Measurements from ENCODE around the gene CGREF1. TPM values are rescaled to one million over a fixed set of nuclear protein-coding genes. Genes with fewer than 3 reads are reported as not detected.

CGREF1 gene
- total RNA-seq, 1 experiment from 2014 or later: 2.1 TPM

DNA sequence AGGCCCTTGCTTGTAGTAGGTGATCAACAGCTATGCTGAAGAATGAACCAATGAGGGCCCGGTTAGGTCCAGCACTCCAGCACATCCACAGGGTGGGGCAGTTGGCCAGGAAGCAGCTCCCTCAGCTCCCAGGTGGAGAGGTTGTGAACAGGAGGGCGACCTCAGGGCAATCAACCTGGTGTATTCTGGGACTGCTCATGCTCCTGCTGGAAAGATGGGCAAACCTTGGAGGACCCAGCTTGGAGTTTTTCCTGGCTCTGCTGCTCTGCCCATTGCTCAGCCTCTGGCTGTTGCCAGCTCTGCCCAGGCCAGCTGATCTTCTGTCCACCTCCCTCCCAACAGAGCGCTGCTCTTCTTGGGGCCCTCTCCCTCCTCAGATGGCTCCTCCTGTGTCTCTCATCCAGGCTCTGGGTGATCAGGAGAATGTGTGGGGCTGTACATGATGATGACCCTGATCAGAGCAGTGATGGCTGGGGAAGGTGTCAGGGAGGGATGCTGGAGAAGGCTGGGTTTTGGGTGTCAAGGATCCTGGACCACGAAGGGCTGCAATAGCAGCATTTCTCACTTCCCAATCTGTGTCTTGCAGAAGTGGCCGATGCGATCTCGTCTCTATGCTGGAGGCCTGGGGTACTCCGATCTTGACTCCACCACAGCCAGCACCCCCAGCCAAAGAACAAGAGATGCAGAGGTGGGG lies 33.3 kb upstream of the CGREF1 start:
- no peak overlapping the region for H2BK20ac ChIP-seq (ENCODE audit: low read depth, low read length, poor library complexity, severe bottlenecking)
- peak overlapping the region in 1 of 3 experiments; percentile 33; a peak in 1 of 7 replicates for H3K27ac Mint-ChIP-seq
- no peaks in the 10 kb centered on the region for H3K27me3 ChIP-seq (ENCODE audit: insufficient read depth, low read length)
- H2BK120ac ChIP-seq (ENCODE audit: low read depth, low read length, poor library complexity, severe bottlenecking): no peak overlapping the region
- no peaks in the 10 kb centered on the region for H3K9me3 ChIP-seq (ENCODE audit: control insufficient read depth, low read depth, low read length)
- no peaks in the 10 kb centered on the region for H3K79me2 ChIP-seq (ENCODE audit: insufficient read depth, low read length)
- no peak overlapping the region for H4K5ac ChIP-seq (ENCODE audit: insufficient read length, low read depth, low read length)
- peak overlapping the region; percentile 72 for H4K91ac ChIP-seq (ENCODE audit: insufficient read length, low read depth, low read length)
- no peaks in the 10 kb centered on the region for H4K20me1 ChIP-seq (ENCODE audit: control insufficient read depth, insufficient read depth, insufficient read length)
- TF ChIP-seq, protein P1, sequence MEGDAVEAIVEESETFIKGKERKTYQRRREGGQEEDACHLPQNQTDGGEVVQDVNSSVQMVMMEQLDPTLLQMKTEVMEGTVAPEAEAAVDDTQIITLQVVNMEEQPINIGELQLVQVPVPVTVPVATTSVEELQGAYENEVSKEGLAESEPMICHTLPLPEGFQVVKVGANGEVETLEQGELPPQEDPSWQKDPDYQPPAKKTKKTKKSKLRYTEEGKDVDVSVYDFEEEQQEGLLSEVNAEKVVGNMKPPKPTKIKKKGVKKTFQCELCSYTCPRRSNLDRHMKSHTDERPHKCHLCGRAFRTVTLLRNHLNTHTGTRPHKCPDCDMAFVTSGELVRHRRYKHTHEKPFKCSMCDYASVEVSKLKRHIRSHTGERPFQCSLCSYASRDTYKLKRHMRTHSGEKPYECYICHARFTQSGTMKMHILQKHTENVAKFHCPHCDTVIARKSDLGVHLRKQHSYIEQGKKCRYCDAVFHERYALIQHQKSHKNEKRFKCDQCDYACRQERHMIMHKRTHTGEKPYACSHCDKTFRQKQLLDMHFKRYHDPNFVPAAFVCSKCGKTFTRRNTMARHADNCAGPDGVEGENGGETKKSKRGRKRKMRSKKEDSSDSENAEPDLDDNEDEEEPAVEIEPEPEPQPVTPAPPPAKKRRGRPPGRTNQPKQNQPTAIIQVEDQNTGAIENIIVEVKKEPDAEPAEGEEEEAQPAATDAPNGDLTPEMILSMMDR (conservative IDR thresholded peaks at IDR 0.05): peak; percentile 36; the same call in 2 of the 3 replicates
- H3K23me2 ChIP-seq (ENCODE audit: insufficient read length, low read depth, low read length, poor library complexity, severe bottlenecking): no peaks in the 10 kb centered on the region
- H3K4me1 ChIP-seq (ENCODE audit: insufficient read depth, low read length): no peaks in the 10 kb centered on the region
- no peak overlapping the region for H3K4ac ChIP-seq (ENCODE audit: low read depth, low read length)
- no peak overlapping the region for H3K18ac ChIP-seq (ENCODE audit: insufficient read length, low read depth, low read length)
- WGBS (ENCODE audit: extremely low coverage, insufficient read length, low lambda C conversion rate): no CpG with 5 or more reads among the region's 8 CpGs
- H2AK5ac ChIP-seq (ENCODE audit: insufficient read length, low read length): no peak overlapping the region
- peak; percentile 65 for DNase-seq
- H3K4me1 Mint-ChIP-seq: peaks cover 0 to 2% of the 10 kb centered on the region in 2 experiments; a peak in 1 of 4 replicates
- H3K27ac ChIP-seq (ENCODE audit: insufficient read length, low read depth, low read length): no peak overlapping the region
- H2BK12ac ChIP-seq (ENCODE audit: insufficient read length, low read depth, low read length): no peak overlapping the region
- no peak overlapping the region for H2BK15ac ChIP-seq (ENCODE audit: low read depth, low read length)
- no peak overlapping the region for H3K4me3 Mint-ChIP-seq
- no peaks in the 10 kb centered on the region for H3K79me1 ChIP-seq (ENCODE audit: insufficient read depth, low read depth, low read length, poor library complexity, severe bottlenecking)
- H3K9me3 Mint-ChIP-seq: peaks cover 0 to 2% of the 10 kb centered on the region in 2 experiments; a peak in 2 of 5 replicates
- peaks cover 2% of the 10 kb centered on the region; the same call in 1 of the 2 replicates for H3K27me3 Mint-ChIP-seq (ENCODE audit: low read depth)
- H3K4me2 ChIP-seq (ENCODE audit: insufficient read depth, insufficient read length, low read length): no peak overlapping the region
- H4K8ac ChIP-seq (replicated peaks; ENCODE audit: insufficient read length, low read depth, low read length): no peak overlapping the region
- H3K14ac ChIP-seq (ENCODE audit: insufficient read depth, low read length): no peak overlapping the region
- no peak overlapping the region for H3K23ac ChIP-seq (ENCODE audit: insufficient read length, low read depth, low read length)
- H3K56ac ChIP-seq (ENCODE audit: insufficient read length, low read depth, low read length): no peak overlapping the region
- H2AFZ ChIP-seq (ENCODE audit: low read length): no peak overlapping the region
- no peak overlapping the region for H3K9ac ChIP-seq (ENCODE audit: extremely low read depth, insufficient read length, low read length)
- H2BK5ac ChIP-seq (ENCODE audit: insufficient read length, low read length): no peak overlapping the region
- no peak overlapping the region for H3T11ph ChIP-seq (ENCODE audit: low read length)
- H3K36me3 Mint-ChIP-seq (ENCODE audit: insufficient read depth in 1 of 3, low read depth in 3 of 3): no peaks in the 10 kb centered on the region

All from H9 (cell line).